Caco-2 (cell line): ENCODE data around the gene PARD3B. TPM values are rescaled to one million over a fixed set of nuclear protein-coding genes. Genes with fewer than 3 reads are reported as not detected.

Source experiments
- BruUV-seq: library from RNA; stranded (reverse); fragments of 400-500 nt; replicated peaks from 2 replicates; lab custom pipeline; 2021; lab: Mats Ljungman, UMichigan
- CTCF ChIA-PET: fragments of 300-600 bp; sonication (Branson Sonifier 250); formaldehyde crosslinking; loops from one replicate; lab custom pipeline; 2022; ENCODE audit warnings: antibody characterized with exemption; lab: Charles Lee
- POLR2A ChIA-PET: fragments of 300-600 bp; sonication (Branson Sonifier 250); formaldehyde crosslinking; loops from one replicate; lab custom pipeline; 2022; ENCODE audit warnings: antibody characterized with exemption; lab: Charles Lee
- DNase-seq, 2 experiments: peaks; one replicate each; pipeline versions ENCODE4 v3.0.0 to v3.0.0-alpha.2; 2020 to 2022
- H3K27me3 ChIP-seq: replicated peaks from 2 replicates; pipeline ENCODE4 v1.6.0; 2011; ENCODE audit warnings: low read length; ENCODE audit not compliant: control insufficient read depth, insufficient read depth
- H3K36me3 ChIP-seq: 2 replicates; pipeline ENCODE4 v1.5.1; 2011; ENCODE audit warnings: low read length; ENCODE audit not compliant: control insufficient read depth, insufficient read depth
- H3K4me1 ChIP-seq: fragments of 250-450 bp; sonication (Bioruptor Pico); 2 replicates; pipeline ENCODE4 v1.5.1; 2020; ENCODE audit warnings: mild to moderate bottlenecking
- H3K4me3 ChIP-seq: 2 replicates; pipeline ENCODE4 v1.5.1; 2011; ENCODE audit warnings: low read depth, mild to moderate bottlenecking, control low read depth, low read length
- H3K9me3 ChIP-seq: fragments of 250-450 bp; sonication (Bioruptor Pico); 2 replicates; pipeline ENCODE4 v1.5.1; 2020; ENCODE audit warnings: mild to moderate bottlenecking, moderate library complexity
- H3K27ac Mint-ChIP-seq: one replicate; pipeline ENCODE4 v1.8.0; 2022; ENCODE audit warnings: mixed read lengths; ENCODE audit not compliant: unreplicated experiment
- H3K27me3 Mint-ChIP-seq: one replicate; pipeline ENCODE4 v1.8.0; 2022; ENCODE audit warnings: mixed read lengths; ENCODE audit not compliant: insufficient read depth, unreplicated experiment
- H3K36me3 Mint-ChIP-seq: one replicate; pipeline ENCODE4 v1.8.0; 2022; ENCODE audit warnings: mild to moderate bottlenecking, mixed read lengths; ENCODE audit not compliant: insufficient read depth, unreplicated experiment
- H3K4me1 Mint-ChIP-seq: one replicate; pipeline ENCODE4 v1.8.0; 2022; ENCODE audit warnings: low read depth, mixed read lengths; ENCODE audit not compliant: unreplicated experiment
- H3K4me3 Mint-ChIP-seq: one replicate; pipeline ENCODE4 v1.8.0; 2022; ENCODE audit warnings: mild to moderate bottlenecking, moderate library complexity, mixed read lengths; ENCODE audit not compliant: unreplicated experiment
- H3K9me3 Mint-ChIP-seq: one replicate; pipeline ENCODE4 v1.8.0; 2022; ENCODE audit warnings: mixed read lengths; ENCODE audit not compliant: unreplicated experiment
- intact Hi-C: fragments of 100-400 bp; cut with micrococcal nuclease; formaldehyde crosslinking; loops from one replicate; pipeline ENCODE4 v1.10.0; 2022; ENCODE audit not compliant: unreplicated experiment
- total RNA-seq: library from RNA; stranded (reverse); gene quantifications from 2 replicates; pipeline ENCODE4 v1.2.3, GENCODE V29; 2022
- TF ChIP-seq, protein P1 (sequence below), 2 experiments: fragments of 200-600 bp in 1 of 2; IDR thresholded peaks; 1 replicate in 1 of 2; 2 replicates in 1 of 2; pipeline versions ENCODE4 v1.5.1 to v1.8.0; 2011 to 2022; ENCODE audit warnings: antibody characterized with exemption in 1 of 2, control low read depth in 1 of 2, inconsistent platforms in 1 of 2, low read depth in 1 of 2, low read length in 1 of 2, mild to moderate bottlenecking in 1 of 2, moderate library complexity in 1 of 2; ENCODE audit not compliant: insufficient read depth in 1 of 2, severe bottlenecking in 1 of 2, unreplicated experiment in 1 of 2

The PARD3B gene
- total RNA-seq, 1 experiment from 2014 or later = 68.9 TPM

- TF ChIP-seq, protein P1, sequence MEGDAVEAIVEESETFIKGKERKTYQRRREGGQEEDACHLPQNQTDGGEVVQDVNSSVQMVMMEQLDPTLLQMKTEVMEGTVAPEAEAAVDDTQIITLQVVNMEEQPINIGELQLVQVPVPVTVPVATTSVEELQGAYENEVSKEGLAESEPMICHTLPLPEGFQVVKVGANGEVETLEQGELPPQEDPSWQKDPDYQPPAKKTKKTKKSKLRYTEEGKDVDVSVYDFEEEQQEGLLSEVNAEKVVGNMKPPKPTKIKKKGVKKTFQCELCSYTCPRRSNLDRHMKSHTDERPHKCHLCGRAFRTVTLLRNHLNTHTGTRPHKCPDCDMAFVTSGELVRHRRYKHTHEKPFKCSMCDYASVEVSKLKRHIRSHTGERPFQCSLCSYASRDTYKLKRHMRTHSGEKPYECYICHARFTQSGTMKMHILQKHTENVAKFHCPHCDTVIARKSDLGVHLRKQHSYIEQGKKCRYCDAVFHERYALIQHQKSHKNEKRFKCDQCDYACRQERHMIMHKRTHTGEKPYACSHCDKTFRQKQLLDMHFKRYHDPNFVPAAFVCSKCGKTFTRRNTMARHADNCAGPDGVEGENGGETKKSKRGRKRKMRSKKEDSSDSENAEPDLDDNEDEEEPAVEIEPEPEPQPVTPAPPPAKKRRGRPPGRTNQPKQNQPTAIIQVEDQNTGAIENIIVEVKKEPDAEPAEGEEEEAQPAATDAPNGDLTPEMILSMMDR (IDR thresholded peaks at IDR 0.05; ENCODE audit: insufficient read depth in 1 of 2, low read depth in 1 of 2, low read length in 1 of 2, severe bottlenecking in 1 of 2, unreplicated experiment in 1 of 2) = no peak
- H3K9me3 ChIP-seq = no peaks in the 10 kb centered on the region
- ChIA-PET CTCF (interaction anchor here (0.5 kb wide), 1 partner anchor 142 kb away, joined by 3 read pairs; no protein-coding TSS in a partner anchor), POLR2A (no interaction called here)
- Mint-ChIP-seq H3K4me3 (no peak overlapping the region), H3K9me3 (peaks cover 9% of the 10 kb centered on the region), H3K27ac (no peak overlapping the region), H3K36me3 (peaks cover 29% of the 10 kb centered on the region), H3K27me3 (no peaks in the 10 kb centered on the region), H3K4me1 (peaks cover 33% of the 10 kb centered on the region)
- intact Hi-C loops = no loop called here
- no peaks in the 10 kb centered on the region for H3K27me3 ChIP-seq
- DNase-seq = no peak
- H3K4me1 ChIP-seq = peaks cover 16% of the 10 kb centered on the region
- no peak overlapping the region for H3K4me3 ChIP-seq
- BruUV-seq = no TSS peak
- no peaks in the 10 kb centered on the region for H3K36me3 ChIP-seq
Measured at GRCh38 chr2:205500951-205501350, 955.7 kb downstream of the PARD3B start.

DNA sequence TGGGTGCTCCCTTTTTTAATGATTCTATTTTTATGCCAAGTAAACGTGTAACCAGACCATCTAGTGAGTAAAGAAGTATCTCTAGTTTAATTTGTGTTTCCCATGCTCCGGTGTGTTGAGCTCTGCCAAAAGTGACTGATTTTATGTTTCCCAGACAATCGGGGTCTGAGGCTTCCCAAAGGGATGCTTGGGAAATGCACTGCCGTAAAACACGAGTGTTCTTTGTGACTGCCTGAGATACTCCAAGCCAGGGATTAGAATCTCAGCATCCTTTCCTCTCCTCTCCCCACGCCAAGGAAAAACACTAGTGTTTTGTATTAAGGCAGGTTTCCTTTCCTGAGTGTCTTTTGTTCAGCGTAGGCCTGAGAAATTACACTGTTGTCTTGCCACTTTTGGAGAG is 956.6 kb downstream of the PARD3B start:
- TF ChIP-seq, protein P1 (IDR thresholded peaks at IDR 0.05; ENCODE audit: insufficient read depth in 1 of 2, low read depth in 1 of 2, low read length in 1 of 2, severe bottlenecking in 1 of 2, unreplicated experiment in 1 of 2) = no peak
- Histone ChIP-seq H3K4me1 (peaks cover 16% of the 10 kb centered on the region), H3K36me3 (no peaks in the 10 kb centered on the region), H3K27me3 (no peaks in the 10 kb centered on the region), H3K4me3 (no peak overlapping the region), H3K9me3 (peaks cover 4% of the 10 kb centered on the region; the same call in 1 of the 2 replicates)
- Mint-ChIP-seq H3K27ac (no peak overlapping the region), H3K4me1 (peaks cover 36% of the 10 kb centered on the region), H3K36me3 (peaks cover 36% of the 10 kb centered on the region), H3K4me3 (no peak overlapping the region), H3K27me3 (no peaks in the 10 kb centered on the region), H3K9me3 (peaks cover 18% of the 10 kb centered on the region)
- ChIA-PET POLR2A (no interaction called here), CTCF (interaction anchor here (0.6 kb wide), 1 partner anchor 18 kb away, joined by 3 read pairs; no protein-coding TSS in a partner anchor)
- no TSS peak for BruUV-seq
- intact Hi-C loops = no loop called here
- no peak for DNase-seq

GRCh38 chr2:205505371-205505770 is 960.1 kb downstream of the PARD3B start:
- peak in 1 of 2 experiments; percentile 62 for DNase-seq
- peaks cover 4% of the 10 kb centered on the region; the same call in 1 of the 2 replicates for H3K9me3 ChIP-seq
- Mint-ChIP-seq H3K4me3 (no peak overlapping the region), H3K4me1 (peaks cover 39% of the 10 kb centered on the region), H3K27ac (peak overlapping the region; percentile 45), H3K9me3 (peaks cover 11% of the 10 kb centered on the region), H3K36me3 (peaks cover 48% of the 10 kb centered on the region), H3K27me3 (no peaks in the 10 kb centered on the region)
- TF ChIP-seq, protein P1 (IDR thresholded peaks at IDR 0.05; ENCODE audit: insufficient read depth in 1 of 2, low read depth in 1 of 2, low read length in 1 of 2, severe bottlenecking in 1 of 2, unreplicated experiment in 1 of 2) = no peak
- BruUV-seq = no TSS peak
- ChIA-PET CTCF (interaction anchor here (0.6 to 1.2 kb wide), 4 partner anchors 10 to 174 kb away, joined by 3 to 5 read pairs (median 3); no protein-coding TSS in a partner anchor), POLR2A (interaction anchor here (0.6 to 1.2 kb wide), 2 partner anchors 176 to 177 kb away, joined by 3 to 5 read pairs; partner anchors contain the start of gene NRP2)
- intact Hi-C loops = loop anchor here (1.0 kb wide), 5 partner anchors 28 to 604 kb away; no protein-coding TSS in a partner anchor
- H3K36me3 ChIP-seq = no peaks in the 10 kb centered on the region
- H3K4me1 ChIP-seq = peaks cover 26% of the 10 kb centered on the region
- H3K4me3 ChIP-seq = no peak overlapping the region
- no peaks in the 10 kb centered on the region for H3K27me3 ChIP-seq
